Neural progenitor cell (in vitro differentiated cells): ENCODE measurements around the gene CASP9. TPM values are rescaled to one million over a fixed set of nuclear protein-coding genes. Genes with fewer than 3 reads are reported as not detected.

Source experiments
- DNase-seq: peaks from one replicate; pipeline ENCODE4 v3.0.0-alpha.2; 2016; ENCODE audit warnings: low spot score
- H2AFZ ChIP-seq: fragments of 200-600 bp; sonication (generic); replicated peaks from 2 replicates; pipeline ENCODE4 v1.6.1; 2016; ENCODE audit warnings: antibody characterized with exemption
- H3F3A ChIP-seq: fragments of 200-600 bp; sonication (generic); 2 replicates; pipeline ENCODE4 v1.6.1; 2016; ENCODE audit warnings: antibody characterized with exemption, low read depth
- H3K27ac ChIP-seq: fragments of 200-600 bp; sonication (generic); 2 replicates; pipeline ENCODE4 v1.5.1; 2016; ENCODE audit warnings: mild to moderate bottlenecking
- H3K27me3 ChIP-seq: fragments of 200-600 bp; sonication (generic); 2 replicates; pipeline ENCODE4 v1.6.1; 2016; ENCODE audit warnings: mild to moderate bottlenecking, moderate library complexity
- H3K36me3 ChIP-seq: fragments of 200-600 bp; sonication (generic); 2 replicates; pipeline ENCODE4 v1.5.1; 2016
- H3K4me1 ChIP-seq: fragments of 200-600 bp; sonication (generic); 2 replicates; pipeline ENCODE4 v1.6.1; 2016; ENCODE audit warnings: mixed run types
- H3K4me2 ChIP-seq: fragments of 200-600 bp; sonication (generic); 2 replicates; pipeline ENCODE4 v1.6.1; 2016
- H3K4me3 ChIP-seq: fragments of 200-600 bp; sonication (generic); 2 replicates; pipeline ENCODE4 v1.5.1; 2016
- H3K79me2 ChIP-seq: fragments of 200-600 bp; sonication (generic); 2 replicates; pipeline ENCODE4 v1.6.1; 2016; ENCODE audit warnings: low read depth
- H3K9ac ChIP-seq: fragments of 200-600 bp; sonication (generic); 2 replicates; pipeline ENCODE4 v1.6.1; 2016
- H3K9me3 ChIP-seq: fragments of 200-600 bp; sonication (generic); 2 replicates; pipeline ENCODE4 v1.5.1; 2016; ENCODE audit warnings: low read depth
- H4K20me1 ChIP-seq: fragments of 200-600 bp; sonication (generic); 2 replicates; pipeline ENCODE4 v1.6.1; 2016; ENCODE audit warnings: low read depth
- H3K27ac Mint-ChIP-seq: 3 replicates; pipeline ENCODE4 v1.8.0; 2021; ENCODE audit warnings: mixed read lengths
- H3K27me3 Mint-ChIP-seq: 2 replicates; pipeline ENCODE4 v1.8.0; 2022; ENCODE audit warnings: low read depth, mild to moderate bottlenecking, inconsistent platforms, moderate library complexity, mixed read lengths; ENCODE audit not compliant: insufficient read depth
- H3K36me3 Mint-ChIP-seq: 3 replicates; pipeline ENCODE4 v1.8.0; 2021; ENCODE audit warnings: mixed read lengths
- H3K4me1 Mint-ChIP-seq: 3 replicates; pipeline ENCODE4 v1.8.0; 2021; ENCODE audit warnings: mixed read lengths
- H3K4me3 Mint-ChIP-seq: 3 replicates; pipeline ENCODE4 v1.8.0; 2021; ENCODE audit warnings: mild to moderate bottlenecking, moderate library complexity, mixed read lengths
- H3K9me3 Mint-ChIP-seq: 3 replicates; pipeline ENCODE4 v1.8.0; 2020; ENCODE audit warnings: mixed read lengths
- CTCF ChIP-seq: fragments of 200-600 bp; sonication (generic); IDR thresholded peaks from 2 replicates; pipeline ENCODE4 v1.5.1; 2017; ENCODE audit warnings: antibody characterized with exemption, mild to moderate bottlenecking
- EZH2 ChIP-seq: fragments of 200-600 bp; sonication (generic); IDR thresholded peaks from 2 replicates; pipeline ENCODE4 v1.6.1; 2017; ENCODE audit warnings: antibody characterized with exemption, mild to moderate bottlenecking, moderate library complexity
- EZH2phosphoT487 ChIP-seq: fragments of 200-600 bp; sonication (generic); IDR thresholded peaks from 2 replicates; pipeline ENCODE4 v1.6.1; 2017; ENCODE audit warnings: antibody characterized with exemption
- total RNA-seq: library from RNA; depleted of rRNA; stranded (reverse); fragments of >200 nt; gene quantifications from 2 replicates; pipeline ENCODE4 v1.2.3, GENCODE V29; 2015; ENCODE audit warnings: low replicate concordance

CASP9 gene
- total RNA-seq, 1 donor from 2014 or later: 12.4 TPM

DNA sequence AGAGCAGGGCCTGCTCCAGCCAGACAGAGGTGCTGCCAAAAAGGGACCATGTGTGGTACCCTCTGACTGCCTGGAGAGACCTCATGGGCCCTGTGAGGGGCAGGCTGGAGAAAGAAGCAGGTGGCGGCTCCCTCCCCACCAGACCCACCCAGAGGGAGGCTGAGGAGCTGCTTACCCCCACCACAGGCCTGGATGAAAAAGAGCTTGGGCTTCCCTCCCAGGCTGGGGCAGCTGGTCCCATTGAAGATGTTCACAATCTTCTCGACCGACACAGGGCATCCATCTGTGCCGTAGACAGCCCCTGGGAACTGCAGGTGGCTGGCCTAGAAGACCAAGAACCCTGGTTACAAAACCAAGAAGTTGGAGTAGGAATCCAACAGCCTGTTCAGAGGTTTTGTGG, 19.6 kb downstream of the CASP9 start:
- no peak overlapping the region for H3K27ac Mint-ChIP-seq
- no peaks in the 10 kb centered on the region for H3K9me3 ChIP-seq
- no peaks in the 10 kb centered on the region for H3K79me2 ChIP-seq
- H3K27me3 Mint-ChIP-seq: peaks cover 4% of the 10 kb centered on the region
- no peak overlapping the region for H2AFZ ChIP-seq
- no peak overlapping the region for H3K9ac ChIP-seq
- TF ChIP-seq CTCF (no peak), EZH2phosphoT487 (no peak), EZH2 (no peak)
- no peak overlapping the region for H3K4me3 ChIP-seq
- DNase-seq: no peak
- peaks cover 6% of the 10 kb centered on the region for H3F3A ChIP-seq
- H3K4me1 Mint-ChIP-seq: peaks cover 16% of the 10 kb centered on the region
- no peaks in the 10 kb centered on the region for H3K9me3 Mint-ChIP-seq
- H3K36me3 ChIP-seq: no peaks in the 10 kb centered on the region
- H3K4me1 ChIP-seq: no peaks in the 10 kb centered on the region
- H3K4me2 ChIP-seq: no peak overlapping the region
- H4K20me1 ChIP-seq: peaks cover 4% of the 10 kb centered on the region
- no peak overlapping the region for H3K27ac ChIP-seq
- H3K27me3 ChIP-seq: no peaks in the 10 kb centered on the region
- peaks cover 2% of the 10 kb centered on the region for H3K36me3 Mint-ChIP-seq
- no peak overlapping the region for H3K4me3 Mint-ChIP-seq

DNA sequence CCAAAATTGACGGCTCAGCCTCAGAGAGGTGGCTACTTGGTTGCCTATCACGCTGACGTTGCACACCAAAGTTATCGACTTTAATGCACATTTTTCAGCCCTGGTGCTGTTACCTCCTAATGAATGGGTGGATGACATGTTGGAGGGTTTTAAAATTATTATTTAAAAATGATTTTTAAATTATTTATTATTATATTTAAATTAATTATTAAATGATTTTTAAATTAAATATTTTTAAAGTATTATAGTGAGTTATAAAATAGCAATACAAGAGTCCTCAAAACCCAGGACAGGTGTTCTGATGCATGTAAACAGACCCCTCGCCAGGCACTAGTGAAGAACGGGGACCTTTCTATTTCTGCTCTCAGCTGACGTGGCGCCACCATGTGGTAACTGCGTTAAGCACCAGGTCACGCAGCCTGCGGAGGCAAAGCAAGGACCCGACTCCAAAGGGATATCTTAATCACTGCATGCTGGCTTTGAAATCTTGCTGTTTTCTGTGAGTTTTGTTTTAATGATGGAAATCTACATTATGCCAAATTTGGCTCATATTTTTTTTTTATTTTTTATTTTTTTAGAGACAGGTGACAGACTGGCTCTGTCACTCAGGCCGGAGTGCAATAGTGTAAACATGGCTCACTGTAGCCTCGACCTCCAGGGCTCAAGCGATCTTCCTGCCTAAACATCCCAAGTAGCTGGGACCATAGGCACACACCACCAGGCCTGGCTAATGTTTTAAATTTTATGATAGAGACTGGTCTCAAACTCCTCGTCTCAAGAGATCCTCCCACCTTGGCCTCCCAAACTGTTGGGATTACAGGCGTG, 22.6 kb downstream of the CASP9 start:
- Mint-ChIP-seq H3K27ac (no peak overlapping the region), H3K4me3 (peak overlapping the region; percentile 35), H3K27me3 (peaks cover 4% of the 10 kb centered on the region), H3K9me3 (peaks cover 4% of the 10 kb centered on the region), H3K4me1 (peaks cover 17% of the 10 kb centered on the region), H3K36me3 (peaks cover 6% of the 10 kb centered on the region)
- H2AFZ ChIP-seq: no peak overlapping the region
- no peaks in the 10 kb centered on the region for H3K9me3 ChIP-seq
- H3K27ac ChIP-seq: no peak overlapping the region
- TF ChIP-seq EZH2phosphoT487 (no peak), EZH2 (no peak), CTCF (peak; percentile 88)
- H3K36me3 ChIP-seq: no peaks in the 10 kb centered on the region
- no peaks in the 10 kb centered on the region for H3K27me3 ChIP-seq
- peaks cover 4% of the 10 kb centered on the region for H4K20me1 ChIP-seq
- no peak overlapping the region for H3K4me3 ChIP-seq
- H3K79me2 ChIP-seq: no peaks in the 10 kb centered on the region
- DNase-seq: peak; percentile 83
- H3K4me2 ChIP-seq: no peak overlapping the region
- no peaks in the 10 kb centered on the region for H3K4me1 ChIP-seq
- peaks cover 6% of the 10 kb centered on the region for H3F3A ChIP-seq
- H3K9ac ChIP-seq: no peak overlapping the region

DNA sequence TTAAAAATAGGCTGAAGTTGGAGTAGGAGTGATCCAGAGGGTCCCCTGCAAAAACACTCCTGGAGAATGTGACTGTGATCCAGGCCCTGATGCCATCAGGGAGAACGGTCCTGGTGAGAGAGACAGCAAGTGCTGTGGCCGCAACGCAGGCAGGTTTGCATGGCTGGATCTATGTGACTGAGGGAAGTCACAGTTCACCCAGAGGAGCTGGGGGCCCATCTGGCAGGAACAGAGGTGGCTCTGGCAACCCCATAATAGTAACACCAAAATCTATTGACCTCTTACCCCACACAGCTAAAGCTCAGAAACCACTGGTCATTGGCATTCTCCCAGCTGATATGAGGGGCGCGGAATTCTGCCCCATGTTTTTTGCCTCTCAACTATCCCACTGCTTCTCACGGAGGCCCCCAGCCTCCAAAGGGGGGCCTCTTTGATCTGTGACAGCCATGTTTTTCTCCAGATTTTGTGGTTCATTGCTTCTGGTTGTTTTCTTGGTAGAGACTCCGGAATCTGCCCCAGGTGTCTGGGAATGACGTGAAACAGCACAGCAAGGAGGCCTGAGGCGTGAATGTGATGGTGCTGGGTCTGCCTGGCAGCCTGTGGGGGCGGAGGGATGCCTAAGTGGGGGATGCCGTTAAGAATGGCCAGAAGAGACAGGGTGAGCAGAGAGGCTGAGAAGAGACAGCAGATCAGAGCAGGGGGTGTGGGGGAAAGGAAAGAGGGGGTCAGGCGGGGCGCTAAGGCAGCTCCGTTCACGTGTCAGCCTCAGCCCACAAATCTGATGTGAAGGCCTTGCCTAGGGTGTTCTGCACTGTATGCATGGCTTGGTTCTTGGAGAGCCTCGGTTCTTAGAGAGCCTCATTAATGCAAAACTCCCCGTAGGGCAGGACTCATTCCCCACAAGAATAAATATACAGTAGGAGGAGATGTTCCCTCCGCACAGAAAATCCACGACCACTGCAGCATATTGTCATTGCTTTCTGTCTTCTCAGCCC, 23.5 kb downstream of the CASP9 start:
- Histone ChIP-seq H3F3A (peaks cover 6% of the 10 kb centered on the region), H2AFZ (no peak overlapping the region), H3K36me3 (no peaks in the 10 kb centered on the region), H3K4me1 (no peaks in the 10 kb centered on the region), H3K4me3 (no peak overlapping the region), H3K27ac (no peak overlapping the region), H4K20me1 (peaks cover 4% of the 10 kb centered on the region), H3K4me2 (no peak overlapping the region), H3K79me2 (no peaks in the 10 kb centered on the region), H3K9ac (no peak overlapping the region), H3K9me3 (no peaks in the 10 kb centered on the region), H3K27me3 (no peaks in the 10 kb centered on the region)
- Mint-ChIP-seq H3K4me1 (peaks cover 17% of the 10 kb centered on the region), H3K36me3 (peaks cover 6% of the 10 kb centered on the region), H3K4me3 (peak overlapping the region; percentile 35), H3K27ac (peak overlapping the region; percentile 74), H3K9me3 (peaks cover 4% of the 10 kb centered on the region), H3K27me3 (peaks cover 4% of the 10 kb centered on the region)
- TF ChIP-seq EZH2phosphoT487 (no peak), CTCF (no peak), EZH2 (no peak)
- no peak for DNase-seq
